SKM-1 treated with dmso at 0.1 percent for 144 hours (cell line): ENCODE results near the gene RUNX2.
"Not testable (repeated sequence)": the region's sequence is repeated elsewhere in the genome, so short reads cannot be mapped to it uniquely, and the experiment has no call there.

Experiments
- DNase-seq: peaks from one replicate; lab custom pipeline; 2025; ENCODE audit not compliant: unreplicated experiment; lab: John Stamatoyannopoulos, UW

The RUNX2 gene

DNA sequence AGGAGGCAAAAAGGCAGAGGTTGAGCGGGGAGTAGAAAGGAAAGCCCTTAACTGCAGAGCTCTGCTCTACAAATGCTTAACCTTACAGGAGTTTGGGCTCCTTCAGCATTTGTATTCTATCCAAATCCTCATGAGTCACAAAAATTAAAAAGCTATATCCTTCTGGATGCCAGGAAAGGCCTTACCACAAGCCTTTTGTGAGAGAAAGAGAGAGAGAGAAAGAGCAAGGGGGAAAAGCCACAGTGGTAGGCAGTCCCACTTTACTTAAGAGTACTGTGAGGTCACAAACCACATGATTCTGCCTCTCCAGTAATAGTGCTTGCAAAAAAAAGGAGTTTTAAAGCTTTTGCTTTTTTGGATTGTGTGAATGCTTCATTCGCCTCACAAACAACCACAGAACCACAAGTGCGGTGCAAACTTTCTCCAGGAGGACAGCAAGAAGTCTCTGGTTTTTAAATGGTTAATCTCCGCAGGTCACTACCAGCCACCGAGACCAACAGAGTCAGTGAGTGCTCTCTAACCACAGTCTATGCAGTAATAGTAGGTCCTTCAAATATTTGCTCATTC, at the start of gene RUNX2:
Gene RUNX2 (plus strand): TSS at position 375 of the 567 bp plus-strand sequence. CDS start 397 bp downstream, outside the sequence.
- no peak for DNase-seq

DNA sequence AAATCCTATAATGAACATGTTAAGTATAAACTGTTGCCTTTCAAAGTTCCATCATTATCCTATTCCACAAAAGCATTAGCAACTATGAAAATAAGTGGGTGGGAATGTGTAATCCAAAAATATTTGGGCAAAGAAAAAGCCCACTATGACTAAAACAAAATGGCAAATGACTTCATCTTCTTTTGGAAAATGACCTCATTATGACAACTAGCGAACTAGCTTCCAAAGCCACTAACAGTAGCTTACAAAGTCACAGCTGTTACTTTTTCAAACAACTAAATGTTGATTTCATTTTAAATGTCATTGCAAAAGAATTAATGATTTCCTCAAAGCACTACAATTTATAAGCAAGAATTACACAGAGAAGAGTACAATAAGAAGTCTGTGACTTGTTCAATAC, 49.8 kb upstream of the RUNX2 start:
- DNase-seq: no peak

DNA sequence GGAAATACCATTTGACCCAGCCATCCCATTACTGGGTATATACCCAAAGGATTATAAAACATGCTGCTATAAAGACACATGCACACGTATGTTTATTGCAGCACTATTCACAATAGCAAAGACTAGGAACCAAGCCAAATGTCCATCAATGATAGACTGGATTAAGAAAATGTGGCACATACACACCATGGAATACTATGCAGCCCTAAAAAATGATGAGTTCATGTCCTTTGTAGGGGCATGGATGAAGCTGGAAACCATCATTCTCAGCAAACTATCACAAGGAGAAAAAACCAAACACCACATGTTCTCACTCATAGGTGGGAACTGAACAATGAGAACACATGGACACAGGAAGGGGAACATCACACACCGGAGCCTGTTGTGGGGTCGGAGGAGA, 41.4 kb upstream of the RUNX2 start:
- not testable (repeated sequence) for DNase-seq

- no peak for DNase-seq
Observed at GRCh38 chr6:45289751-45290514, 38.2 kb upstream of the RUNX2 start.

- no peak for DNase-seq
Observed at GRCh38 chr6:45293306-45293705, 34.8 kb upstream of the RUNX2 start.

DNA sequence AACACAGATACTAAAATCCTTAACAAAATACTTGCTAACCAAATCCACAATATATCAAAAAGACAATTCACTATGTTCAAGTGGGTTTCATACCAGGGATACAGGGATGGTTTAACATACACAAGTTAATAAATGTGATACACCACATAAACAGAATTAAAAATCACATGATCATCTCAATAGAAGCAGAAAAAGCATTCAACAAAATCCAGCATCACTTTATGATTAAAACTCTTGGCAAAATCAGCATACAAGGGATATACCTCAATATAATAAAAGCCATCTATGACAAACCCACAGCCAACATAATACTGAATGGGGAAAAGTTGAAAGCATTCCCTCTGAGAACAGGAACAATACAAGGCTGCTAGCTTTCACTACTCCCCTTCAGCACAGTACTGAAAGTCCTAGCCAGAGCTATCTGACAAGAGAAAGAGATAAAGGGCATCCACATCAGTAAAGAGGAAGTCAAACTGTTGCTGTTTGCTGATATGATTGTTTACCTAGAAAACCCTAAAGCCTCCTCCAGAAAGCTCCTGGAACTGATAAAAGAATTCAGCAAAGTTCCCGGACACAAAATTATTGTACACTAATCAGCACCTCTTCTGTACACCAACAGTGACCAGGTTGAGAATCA, 33.9 kb upstream of the RUNX2 start:
- not testable (repeated sequence) for DNase-seq

DNA sequence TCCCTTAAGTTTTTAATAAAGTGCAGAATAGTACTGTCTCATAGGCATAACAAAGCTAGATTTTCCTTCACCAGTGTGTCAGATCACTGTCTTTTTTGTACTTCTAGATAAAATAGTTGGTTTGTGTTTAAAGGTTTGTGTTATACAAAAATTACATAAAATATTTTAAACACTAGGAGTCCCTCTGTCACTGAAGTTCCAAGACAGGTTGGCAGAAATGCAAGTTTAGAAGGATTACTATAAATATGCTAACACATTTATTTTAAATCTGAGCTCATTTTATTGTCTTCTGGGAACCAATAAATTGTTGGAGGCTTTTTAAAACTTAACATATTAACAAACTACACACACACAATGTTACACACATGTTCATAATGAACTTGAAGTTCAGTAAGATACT, 30.8 kb upstream of the RUNX2 start:
- DNase-seq: no peak

GRCh38 chr6:45299096-45299581, 29.0 kb upstream of the RUNX2 start:
- no peak for DNase-seq

- DNase-seq: peak; percentile 44
Observed at GRCh38 chr6:45300736-45301135, 27.4 kb upstream of the RUNX2 start.

GRCh38 chr6:45301348-45302142, 26.6 kb upstream of the RUNX2 start:
- DNase-seq: no peak

- DNase-seq: no peak
Observed at GRCh38 chr6:45302832-45303231, 25.3 kb upstream of the RUNX2 start.

DNA sequence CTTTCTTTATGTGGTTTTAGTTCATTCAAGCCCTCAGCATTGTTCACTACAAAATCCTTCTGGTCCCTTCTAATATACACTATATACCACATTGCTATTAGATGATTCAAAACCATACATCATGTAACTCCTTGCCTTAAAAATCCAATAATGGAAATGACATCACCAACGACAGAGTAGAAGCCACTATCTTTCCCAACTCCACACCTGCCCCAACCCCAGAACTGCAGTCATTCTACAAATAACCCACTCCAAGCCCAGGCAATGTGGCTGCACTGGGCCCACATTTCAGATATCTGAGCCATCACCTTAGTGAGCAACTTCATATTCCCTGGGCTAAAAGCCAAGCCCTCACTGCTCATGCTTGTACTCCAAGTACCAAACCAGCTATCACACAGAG, 22.6 kb upstream of the RUNX2 start:
- no peak for DNase-seq

GRCh38 chr6:45310118-45310788, 17.9 kb upstream of the RUNX2 start:
- DNase-seq: no peak

GRCh38 chr6:45314146-45314545, 14.0 kb upstream of the RUNX2 start:
- no peak for DNase-seq

DNA sequence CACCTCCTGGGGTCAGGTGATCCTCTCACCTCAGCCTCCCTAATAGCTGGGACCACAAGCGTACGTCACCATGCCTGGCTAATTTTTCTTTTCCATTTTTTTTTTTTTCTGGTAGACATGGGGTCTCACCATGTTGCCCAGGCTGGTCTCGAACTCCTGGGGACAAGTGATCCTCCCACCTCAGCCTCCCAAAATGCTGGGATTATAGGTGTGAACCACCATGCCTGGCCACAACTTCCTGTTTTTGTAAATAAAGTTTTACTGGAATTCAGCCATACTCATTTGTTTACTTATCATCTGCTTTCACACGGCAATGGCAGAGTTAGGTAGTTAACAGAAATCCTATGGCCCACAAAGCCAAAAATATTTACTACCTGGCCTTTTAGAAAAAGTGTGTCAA, 7.8 kb upstream of the RUNX2 start:
- DNase-seq: no peak

DNA sequence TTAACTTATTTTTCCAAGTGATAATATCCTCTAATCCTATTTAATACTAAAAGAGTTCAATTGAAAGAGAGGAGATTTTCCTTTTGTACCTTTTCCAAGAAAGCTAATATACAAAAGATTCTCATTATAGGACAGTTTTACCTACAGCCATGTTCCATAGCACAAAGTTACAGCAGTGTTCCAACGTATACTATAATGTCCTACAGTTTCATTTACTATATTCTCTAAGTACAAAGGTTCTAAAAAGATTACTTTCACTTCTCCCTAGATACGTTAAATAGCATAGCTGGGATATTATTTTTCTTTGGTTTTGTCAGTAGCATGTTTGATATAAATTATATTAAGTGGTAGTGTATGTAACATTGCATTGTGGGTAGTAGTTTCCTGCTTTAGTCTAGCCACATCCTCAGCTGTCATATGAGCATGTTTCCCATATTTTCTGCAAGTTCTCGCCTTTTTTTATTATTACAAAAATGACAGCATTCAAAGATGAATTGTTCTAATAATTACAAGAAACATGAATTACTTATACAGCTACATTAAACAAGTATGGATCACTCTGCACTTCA, 4.4 kb upstream of the RUNX2 start:
- no peak for DNase-seq

- no peak for DNase-seq
Observed at GRCh38 chr6:45326698-45327417, 1.3 kb upstream of the RUNX2 start.

DNA sequence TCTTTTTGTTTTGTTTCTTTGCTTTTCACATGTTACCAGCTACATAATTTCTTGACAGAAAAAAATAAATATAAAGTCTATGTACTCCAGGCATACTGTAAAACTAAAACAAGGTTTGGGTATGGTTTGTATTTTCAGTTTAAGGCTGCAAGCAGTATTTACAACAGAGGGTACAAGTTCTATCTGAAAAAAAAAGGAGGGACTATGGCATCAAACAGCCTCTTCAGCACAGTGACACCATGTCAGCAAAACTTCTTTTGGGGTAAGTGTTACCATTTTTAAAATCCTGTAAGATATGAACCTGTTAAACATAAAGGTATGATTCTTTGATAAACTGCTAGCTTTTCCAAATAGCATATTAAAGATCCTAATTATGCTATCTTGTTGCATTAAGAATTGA, 393 bp downstream of the RUNX2 start:
- no peak for DNase-seq

- DNase-seq: no peak
Observed at GRCh38 chr6:45344900-45345299, 16.8 kb downstream of the RUNX2 start.

DNA sequence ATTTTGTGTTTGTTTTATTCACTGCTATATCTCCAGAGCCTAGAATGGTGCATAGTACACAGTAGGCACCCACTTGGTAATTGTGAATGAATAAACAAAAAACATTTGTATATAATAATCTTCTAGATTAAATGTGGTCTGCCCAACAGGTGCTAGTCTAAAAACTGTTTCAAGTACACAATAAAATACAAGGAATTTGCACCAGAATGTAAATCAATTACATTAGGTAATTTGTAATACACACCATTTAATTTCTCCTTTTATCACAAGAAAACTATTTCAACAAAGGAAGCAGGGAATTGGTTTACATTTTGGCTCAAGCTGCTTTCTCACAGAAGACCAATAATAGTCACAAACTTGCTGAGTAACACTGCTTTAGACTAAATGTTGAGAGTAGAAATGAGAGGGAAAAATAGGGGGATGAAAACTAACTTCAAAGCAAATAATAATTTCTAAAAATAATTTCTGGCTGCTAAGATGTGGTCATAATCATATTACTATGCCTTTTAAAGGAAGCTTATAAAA, 22.1 kb downstream of the RUNX2 start:
- DNase-seq: no peak
